ENCODE results near the gene TAF1C.

DNA sequence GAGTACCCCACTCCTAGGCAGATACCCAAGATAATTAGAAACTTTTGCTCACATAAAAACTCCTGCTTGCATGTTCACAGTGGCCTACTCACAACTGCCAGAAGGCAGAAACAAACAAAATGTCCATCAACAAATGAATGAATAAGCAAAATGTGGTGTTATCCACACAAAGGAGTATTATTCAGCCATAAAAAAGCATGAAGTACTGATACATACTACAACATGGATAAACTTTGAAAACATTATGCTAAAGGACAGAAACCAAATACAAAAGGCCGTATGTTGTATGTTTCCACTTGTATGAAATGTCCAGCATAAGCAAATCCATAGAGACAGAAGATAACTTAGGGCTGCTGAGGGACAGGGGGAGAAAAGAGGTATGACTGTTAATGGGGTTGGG is 43.8 kb downstream of the TAF1C start:
- TF ChIP-seq, protein P1, sequence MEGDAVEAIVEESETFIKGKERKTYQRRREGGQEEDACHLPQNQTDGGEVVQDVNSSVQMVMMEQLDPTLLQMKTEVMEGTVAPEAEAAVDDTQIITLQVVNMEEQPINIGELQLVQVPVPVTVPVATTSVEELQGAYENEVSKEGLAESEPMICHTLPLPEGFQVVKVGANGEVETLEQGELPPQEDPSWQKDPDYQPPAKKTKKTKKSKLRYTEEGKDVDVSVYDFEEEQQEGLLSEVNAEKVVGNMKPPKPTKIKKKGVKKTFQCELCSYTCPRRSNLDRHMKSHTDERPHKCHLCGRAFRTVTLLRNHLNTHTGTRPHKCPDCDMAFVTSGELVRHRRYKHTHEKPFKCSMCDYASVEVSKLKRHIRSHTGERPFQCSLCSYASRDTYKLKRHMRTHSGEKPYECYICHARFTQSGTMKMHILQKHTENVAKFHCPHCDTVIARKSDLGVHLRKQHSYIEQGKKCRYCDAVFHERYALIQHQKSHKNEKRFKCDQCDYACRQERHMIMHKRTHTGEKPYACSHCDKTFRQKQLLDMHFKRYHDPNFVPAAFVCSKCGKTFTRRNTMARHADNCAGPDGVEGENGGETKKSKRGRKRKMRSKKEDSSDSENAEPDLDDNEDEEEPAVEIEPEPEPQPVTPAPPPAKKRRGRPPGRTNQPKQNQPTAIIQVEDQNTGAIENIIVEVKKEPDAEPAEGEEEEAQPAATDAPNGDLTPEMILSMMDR (IDR thresholded peaks at IDR 0.05; ENCODE audit: extremely low read depth in 1 of 2, insufficient read depth in 1 of 2, low read depth in 1 of 2, low read length in 2 of 2) = no peak
- TF ChIP-seq, protein P2, sequence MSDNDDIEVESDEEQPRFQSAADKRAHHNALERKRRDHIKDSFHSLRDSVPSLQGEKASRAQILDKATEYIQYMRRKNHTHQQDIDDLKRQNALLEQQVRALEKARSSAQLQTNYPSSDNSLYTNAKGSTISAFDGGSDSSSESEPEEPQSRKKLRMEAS (IDR thresholded peaks at IDR 0.05; ENCODE audit: insufficient read depth, insufficient read length) = no peak
- TF ChIP-seq GATA2 (IDR thresholded peaks at IDR 0.05; ENCODE audit: insufficient read depth, insufficient read length, low read depth, low read length) (no peak), POLR2AphosphoS5 (IDR thresholded peaks at IDR 0.05; ENCODE audit: insufficient read depth, low read depth, low read length) (no peak), POLR2A (IDR thresholded peaks at IDR 0.05; ENCODE audit: low read depth, low read length) (no peak), EZH2 (IDR thresholded peaks at IDR 0.05; ENCODE audit: borderline replicate concordance, low read depth, low read length, severe bottlenecking) (no peak), MYC (IDR thresholded peaks at IDR 0.05; ENCODE audit: low read depth, low read length) (no peak), JUN (IDR thresholded peaks at IDR 0.05; ENCODE audit: borderline replicate concordance, insufficient read depth, insufficient read length, low read depth) (no peak)

Measured in endothelial cell of umbilical vein (primary cell).